IMR-90 (cell line): Measurements from ENCODE around the gene RAB40A.

Experiments used
- POLR2A ChIP-seq: IDR thresholded peaks from 2 replicates; pipeline ENCODE4 v1.6.1; 2012; ENCODE audit warnings: mild to moderate bottlenecking, low read depth, low read length
- RCOR1 ChIP-seq: IDR thresholded peaks from 2 replicates; pipeline ENCODE4 v1.6.1; 2012; ENCODE audit warnings: mild to moderate bottlenecking, low read length, improper control_type of control experiment; ENCODE audit not compliant: insufficient replicate concordance
- TF ChIP-seq, protein P1 (sequence below): conservative IDR thresholded peaks from 2 replicates; pipeline ENCODE4 v1.5.1; 2012; ENCODE audit warnings: mild to moderate bottlenecking, low read depth, low read length, improper control_type of control experiment
- TF ChIP-seq, protein P2 (sequence below): fragments of 150-350 bp; IDR thresholded peaks from 2 replicates; pipeline ENCODE4 v1.6.1; 2017; ENCODE audit warnings: mild to moderate bottlenecking, antibody characterized with exemption, low read length, low read depth

DNA sequence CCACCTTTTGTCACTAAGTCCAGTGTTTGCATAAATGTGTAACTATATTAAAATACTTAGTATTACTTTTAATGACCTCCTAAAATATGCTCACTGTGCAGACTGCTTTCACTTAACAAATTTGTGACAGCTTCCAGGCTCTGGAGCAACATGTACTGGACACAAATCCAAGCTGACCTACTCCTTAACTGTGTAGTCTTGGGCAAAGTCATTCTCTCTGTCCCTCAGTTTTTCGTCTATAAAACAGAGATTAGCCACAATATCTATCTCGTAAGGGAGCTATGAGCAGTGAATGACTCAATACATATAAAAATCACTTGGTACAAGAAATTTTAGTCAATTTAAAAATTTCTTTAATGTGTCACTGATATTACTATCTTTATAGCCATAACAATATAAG lies 20.4 kb upstream of the RAB40A start:
- TF ChIP-seq, protein P1, sequence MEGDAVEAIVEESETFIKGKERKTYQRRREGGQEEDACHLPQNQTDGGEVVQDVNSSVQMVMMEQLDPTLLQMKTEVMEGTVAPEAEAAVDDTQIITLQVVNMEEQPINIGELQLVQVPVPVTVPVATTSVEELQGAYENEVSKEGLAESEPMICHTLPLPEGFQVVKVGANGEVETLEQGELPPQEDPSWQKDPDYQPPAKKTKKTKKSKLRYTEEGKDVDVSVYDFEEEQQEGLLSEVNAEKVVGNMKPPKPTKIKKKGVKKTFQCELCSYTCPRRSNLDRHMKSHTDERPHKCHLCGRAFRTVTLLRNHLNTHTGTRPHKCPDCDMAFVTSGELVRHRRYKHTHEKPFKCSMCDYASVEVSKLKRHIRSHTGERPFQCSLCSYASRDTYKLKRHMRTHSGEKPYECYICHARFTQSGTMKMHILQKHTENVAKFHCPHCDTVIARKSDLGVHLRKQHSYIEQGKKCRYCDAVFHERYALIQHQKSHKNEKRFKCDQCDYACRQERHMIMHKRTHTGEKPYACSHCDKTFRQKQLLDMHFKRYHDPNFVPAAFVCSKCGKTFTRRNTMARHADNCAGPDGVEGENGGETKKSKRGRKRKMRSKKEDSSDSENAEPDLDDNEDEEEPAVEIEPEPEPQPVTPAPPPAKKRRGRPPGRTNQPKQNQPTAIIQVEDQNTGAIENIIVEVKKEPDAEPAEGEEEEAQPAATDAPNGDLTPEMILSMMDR = no peak
- TF ChIP-seq RCOR1 (no peak), POLR2A (no peak)
- TF ChIP-seq, protein P2, sequence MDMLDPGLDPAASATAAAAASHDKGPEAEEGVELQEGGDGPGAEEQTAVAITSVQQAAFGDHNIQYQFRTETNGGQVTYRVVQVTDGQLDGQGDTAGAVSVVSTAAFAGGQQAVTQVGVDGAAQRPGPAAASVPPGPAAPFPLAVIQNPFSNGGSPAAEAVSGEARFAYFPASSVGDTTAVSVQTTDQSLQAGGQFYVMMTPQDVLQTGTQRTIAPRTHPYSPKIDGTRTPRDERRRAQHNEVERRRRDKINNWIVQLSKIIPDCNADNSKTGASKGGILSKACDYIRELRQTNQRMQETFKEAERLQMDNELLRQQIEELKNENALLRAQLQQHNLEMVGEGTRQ = no peak
